OCI-LY7 (cell line): ENCODE results near the gene ZC2HC1C. TPM values are rescaled to one million over a fixed set of nuclear protein-coding genes. Genes with fewer than 3 reads are reported as not detected.

ENCODE experiments used
- BruUV-seq: library from RNA; stranded (reverse); fragments of 400-500 nt; replicated peaks from 2 replicates; lab custom pipeline; 2021; lab: Mats Ljungman, UMichigan
- CTCF ChIA-PET: fragments of 300-600 bp; sonication (Branson Sonifier 250); formaldehyde crosslinking; loops from one replicate; lab custom pipeline; 2022; ENCODE audit warnings: antibody characterized with exemption; ENCODE audit not compliant: unreplicated experiment; lab: Charles Lee
- POLR2A ChIA-PET: fragments of 300-600 bp; sonication (Branson Sonifier 250); formaldehyde crosslinking; loops from one replicate; lab custom pipeline; 2022; ENCODE audit warnings: antibody characterized with exemption; lab: Charles Lee
- DNase-seq: peaks from one replicate; pipeline ENCODE4 v3.0.0-alpha.2; 2015; ENCODE audit warnings: low spot score
- H2AFZ ChIP-seq: fragments of 200-600 bp; sonication (generic), shearing (Covaris generic); 2 replicates; pipeline ENCODE4 v1.6.1; 2014; ENCODE audit warnings: mild to moderate bottlenecking, antibody characterized with exemption, low read length, moderate library complexity
- H3K27ac ChIP-seq: fragments of 200-600 bp; sonication (generic); 2 replicates; pipeline ENCODE4 v1.5.1; 2014; ENCODE audit warnings: mixed run types, low read depth, mild to moderate bottlenecking, moderate library complexity, low read length, inconsistent platforms; ENCODE audit not compliant: poor library complexity, severe bottlenecking
- H3K36me3 ChIP-seq: fragments of 200-600 bp; sonication (generic); 2 replicates; pipeline ENCODE4 v1.6.1; 2014; ENCODE audit warnings: mild to moderate bottlenecking, antibody characterized with exemption, low read length, moderate library complexity, mixed read lengths; ENCODE audit not compliant: insufficient read depth
- H3K4me1 ChIP-seq: fragments of 200-600 bp; sonication (generic); 2 replicates; pipeline ENCODE4 v1.5.1; 2014; ENCODE audit warnings: mild to moderate bottlenecking, low read length; ENCODE audit not compliant: insufficient read depth, poor library complexity, severe bottlenecking
- H3K4me2 ChIP-seq: fragments of 200-600 bp; sonication (generic); 2 replicates; pipeline ENCODE4 v1.6.1; 2014; ENCODE audit warnings: mild to moderate bottlenecking, low read length
- H3K4me3 ChIP-seq: fragments of 200-600 bp; sonication (generic); 2 replicates; pipeline ENCODE4 v1.5.1; 2014; ENCODE audit warnings: mild to moderate bottlenecking, low read depth, low read length; ENCODE audit not compliant: poor library complexity, severe bottlenecking
- H3K79me2 ChIP-seq: fragments of 200-600 bp; sonication (generic); 2 replicates; pipeline ENCODE4 v1.6.1; 2016; ENCODE audit warnings: low read depth, mild to moderate bottlenecking, low read length, moderate library complexity, mixed read lengths; ENCODE audit not compliant: insufficient read depth
- H3K9me2 ChIP-seq: fragments of 200-600 bp; sonication (generic); 2 replicates; pipeline ENCODE4 v1.6.1; 2016; ENCODE audit warnings: mild to moderate bottlenecking, low read length, mixed read lengths; ENCODE audit not compliant: insufficient read depth
- H3K9me3 ChIP-seq: fragments of 200-600 bp; sonication (generic); 2 replicates; pipeline ENCODE4 v1.6.1; 2014; ENCODE audit warnings: mild to moderate bottlenecking, mixed run types, low read length, mixed read lengths
- H4K20me1 ChIP-seq: fragments of 200-600 bp; sonication (generic); 2 replicates; pipeline ENCODE4 v1.6.1; 2014; ENCODE audit warnings: mild to moderate bottlenecking, antibody characterized with exemption, low read length, moderate library complexity, mixed read lengths; ENCODE audit not compliant: insufficient read depth
- EZH2phosphoT487 ChIP-seq: fragments of 200-600 bp; sonication (generic); IDR thresholded peaks from 2 replicates; pipeline ENCODE4 v1.6.1; 2018; ENCODE audit warnings: low read depth, borderline replicate concordance, mild to moderate bottlenecking, mixed run types, antibody characterized with exemption, low read length, moderate library complexity, mixed read lengths
- intact Hi-C: fragments of 100-400 bp; cut with micrococcal nuclease; formaldehyde crosslinking; loops from one replicate; pipeline ENCODE4 v1.10.0; 2022; ENCODE audit not compliant: unreplicated experiment
- total RNA-seq, 2 experiments: library from RNA; depleted of rRNA in 1 of 2; stranded (reverse); fragments of >200 nt in 1 of 2; shearing (Covaris generic) in 1 of 2; gene quantifications; 2 replicates each; pipeline ENCODE4 v1.2.3, GENCODE V29; 2014 to 2022
- TF ChIP-seq, protein P1 (sequence below): fragments of 200-600 bp; sonication (generic); conservative IDR thresholded peaks from 2 replicates; pipeline ENCODE4 v1.5.1; 2014; ENCODE audit warnings: mild to moderate bottlenecking, antibody characterized with exemption, low read length, moderate library complexity, mixed read lengths

Gene ZC2HC1C
- total RNA-seq, 2 experiments from 2014 or later = 3.4 to 3.7 TPM

DNA sequence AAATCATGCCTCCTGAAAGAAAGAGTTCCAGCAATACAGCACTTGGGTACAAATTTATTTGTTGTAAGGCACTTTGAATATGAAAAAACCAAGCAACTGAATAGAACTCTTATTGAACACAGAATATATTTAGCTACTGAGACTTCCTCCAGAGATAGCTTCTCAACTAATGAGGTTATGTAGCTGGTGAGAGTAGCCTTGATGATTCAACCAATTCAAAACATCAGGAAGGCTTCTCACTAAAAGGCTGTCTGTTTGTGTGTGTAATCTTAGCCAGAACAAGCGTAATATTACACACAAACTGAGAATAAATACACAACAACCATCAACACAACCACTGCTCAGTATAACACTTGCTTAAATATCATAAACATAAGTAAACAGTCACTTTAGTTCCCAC lies 46.3 kb upstream of the ZC2HC1C start:
- Histone ChIP-seq H3K27ac (no peak overlapping the region), H2AFZ (no peak overlapping the region), H3K4me1 (no peaks in the 10 kb centered on the region), H4K20me1 (no peaks in the 10 kb centered on the region), H3K79me2 (no peaks in the 10 kb centered on the region), H3K4me2 (no peak overlapping the region), H3K4me3 (no peak overlapping the region), H3K9me3 (no peaks in the 10 kb centered on the region), H3K9me2 (no peaks in the 10 kb centered on the region), H3K36me3 (no peaks in the 10 kb centered on the region)
- ChIA-PET POLR2A (interaction anchor here (0.6 to 1.0 kb wide), 3 partner anchors 19 to 41 kb away, joined by 3 read pairs; partner anchors contain the start of gene ACYP1), CTCF (interaction anchor here (0.8 kb wide), 1 partner anchor 20 kb away, joined by 3 read pairs; the partner anchor contains the start of gene EIF2B2)
- TF ChIP-seq, protein P1, sequence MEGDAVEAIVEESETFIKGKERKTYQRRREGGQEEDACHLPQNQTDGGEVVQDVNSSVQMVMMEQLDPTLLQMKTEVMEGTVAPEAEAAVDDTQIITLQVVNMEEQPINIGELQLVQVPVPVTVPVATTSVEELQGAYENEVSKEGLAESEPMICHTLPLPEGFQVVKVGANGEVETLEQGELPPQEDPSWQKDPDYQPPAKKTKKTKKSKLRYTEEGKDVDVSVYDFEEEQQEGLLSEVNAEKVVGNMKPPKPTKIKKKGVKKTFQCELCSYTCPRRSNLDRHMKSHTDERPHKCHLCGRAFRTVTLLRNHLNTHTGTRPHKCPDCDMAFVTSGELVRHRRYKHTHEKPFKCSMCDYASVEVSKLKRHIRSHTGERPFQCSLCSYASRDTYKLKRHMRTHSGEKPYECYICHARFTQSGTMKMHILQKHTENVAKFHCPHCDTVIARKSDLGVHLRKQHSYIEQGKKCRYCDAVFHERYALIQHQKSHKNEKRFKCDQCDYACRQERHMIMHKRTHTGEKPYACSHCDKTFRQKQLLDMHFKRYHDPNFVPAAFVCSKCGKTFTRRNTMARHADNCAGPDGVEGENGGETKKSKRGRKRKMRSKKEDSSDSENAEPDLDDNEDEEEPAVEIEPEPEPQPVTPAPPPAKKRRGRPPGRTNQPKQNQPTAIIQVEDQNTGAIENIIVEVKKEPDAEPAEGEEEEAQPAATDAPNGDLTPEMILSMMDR = no peak
- TF ChIP-seq EZH2phosphoT487 = no peak
- intact Hi-C loops = loop anchor here (5.0 kb wide), 1 partner anchor 76 kb away; no protein-coding TSS in a partner anchor
- BruUV-seq = no TSS peak
- DNase-seq = no peak

DNA sequence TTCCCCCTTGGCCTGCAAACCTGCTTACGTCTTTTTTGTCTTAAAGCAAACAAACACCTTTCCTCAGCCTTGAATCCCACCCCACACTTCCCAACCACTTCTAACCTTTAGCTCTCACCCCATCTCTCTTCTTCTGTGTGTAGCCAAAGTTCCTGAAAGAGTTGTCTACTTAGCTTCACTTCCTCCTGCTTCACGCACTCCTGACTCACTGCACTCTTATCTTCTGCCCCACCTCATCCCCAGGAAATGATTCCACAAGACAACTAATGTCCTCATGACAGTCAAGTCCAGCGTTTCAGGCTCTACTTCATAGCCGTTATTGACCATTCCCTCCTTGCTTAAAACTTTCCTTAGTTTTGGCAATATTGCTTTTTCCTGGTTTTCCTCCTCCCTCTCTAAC lies 44.4 kb upstream of the ZC2HC1C start:
- CTCF ChIA-PET = no interaction called here

DNA sequence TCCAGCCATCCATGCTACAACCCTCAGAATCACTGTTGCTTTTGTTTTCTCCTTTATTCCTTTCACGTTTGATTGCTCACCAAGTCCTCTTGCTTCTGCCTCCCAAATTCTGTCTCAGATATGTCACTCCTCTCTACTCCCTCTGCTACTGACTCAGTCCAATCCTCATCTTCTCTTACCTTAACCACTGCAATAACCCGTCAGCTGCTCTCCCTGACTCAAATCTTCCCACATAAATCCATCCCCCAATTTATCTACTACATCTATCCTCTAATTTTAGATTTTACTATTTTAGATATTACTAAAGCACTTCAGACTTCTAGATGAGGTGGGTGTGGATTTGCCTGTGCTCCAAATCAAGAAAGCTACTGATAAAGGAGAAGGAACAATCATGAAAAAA lies 43.6 kb upstream of the ZC2HC1C start:
- POLR2A ChIA-PET = no interaction called here
- Histone ChIP-seq H3K79me2 (no peaks in the 10 kb centered on the region), H3K4me1 (no peaks in the 10 kb centered on the region), H4K20me1 (no peaks in the 10 kb centered on the region), H3K9me3 (no peaks in the 10 kb centered on the region), H3K27ac (no peak overlapping the region), H2AFZ (no peak overlapping the region), H3K4me2 (no peak overlapping the region), H3K4me3 (no peak overlapping the region), H3K9me2 (no peaks in the 10 kb centered on the region), H3K36me3 (no peaks in the 10 kb centered on the region)
- CTCF ChIA-PET = no interaction called here
- no peak for TF ChIP-seq EZH2phosphoT487
- TF ChIP-seq, protein P1 = no peak
- no peak for DNase-seq
- intact Hi-C loops = no loop called here
- no TSS peak for BruUV-seq

More for the DNA sequence above, 44.4 kb upstream of the ZC2HC1C start:
- no TSS peak for BruUV-seq
- Histone ChIP-seq H3K9me3 (no peaks in the 10 kb centered on the region), H3K4me3 (no peak overlapping the region), H4K20me1 (no peaks in the 10 kb centered on the region), H3K27ac (no peak overlapping the region), H3K36me3 (no peaks in the 10 kb centered on the region), H3K4me1 (no peaks in the 10 kb centered on the region), H2AFZ (no peak overlapping the region), H3K79me2 (no peaks in the 10 kb centered on the region), H3K4me2 (no peak overlapping the region), H3K9me2 (no peaks in the 10 kb centered on the region)
- no peak for TF ChIP-seq EZH2phosphoT487
- TF ChIP-seq, protein P1 = no peak
- POLR2A ChIA-PET = interaction anchor here (0.6 to 0.8 kb wide), 3 partner anchors 22 to 91 kb away, joined by 3 read pairs; no protein-coding TSS in a partner anchor
- no peak for DNase-seq
- intact Hi-C loops = no loop called here
